Erythroblast (primary cell): ENCODE results near the gene GRIK1.

Source experiments
- DNase-seq, 2 experiments: peaks; one replicate each; lab custom pipeline; 2025; lab: John Stamatoyannopoulos, UW
- GATA1 ChIP-seq: IDR thresholded peaks from 2 replicates; pipeline ENCODE4 v1.6.1; 2011; ENCODE audit warnings: low read depth, mild to moderate bottlenecking, control low read depth, low read length, moderate library complexity
- POLR2A ChIP-seq: IDR thresholded peaks from 2 replicates; pipeline ENCODE4 v1.6.1; 2011; ENCODE audit warnings: mild to moderate bottlenecking, low read length

Gene GRIK1

DNA sequence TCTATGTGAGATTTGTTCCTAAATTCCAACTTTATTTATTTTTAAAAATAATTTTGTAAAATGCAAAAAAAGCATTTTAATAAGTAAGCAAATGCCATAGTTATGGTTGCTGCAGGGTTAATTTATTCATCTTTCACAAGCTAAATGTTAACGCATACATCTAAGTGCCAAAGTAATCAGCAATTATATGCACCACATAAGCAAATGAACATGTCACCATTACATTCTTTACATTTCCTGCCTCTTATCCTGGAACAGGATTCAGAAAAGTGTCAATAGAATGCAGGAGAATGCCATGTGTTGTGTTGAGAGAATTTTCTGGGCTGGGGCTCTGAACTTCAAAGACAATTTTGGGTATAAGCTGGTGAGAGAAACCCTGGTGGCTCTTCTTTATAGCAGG, 136.6 kb downstream of the GRIK1 start:
- no peak for DNase-seq

DNA sequence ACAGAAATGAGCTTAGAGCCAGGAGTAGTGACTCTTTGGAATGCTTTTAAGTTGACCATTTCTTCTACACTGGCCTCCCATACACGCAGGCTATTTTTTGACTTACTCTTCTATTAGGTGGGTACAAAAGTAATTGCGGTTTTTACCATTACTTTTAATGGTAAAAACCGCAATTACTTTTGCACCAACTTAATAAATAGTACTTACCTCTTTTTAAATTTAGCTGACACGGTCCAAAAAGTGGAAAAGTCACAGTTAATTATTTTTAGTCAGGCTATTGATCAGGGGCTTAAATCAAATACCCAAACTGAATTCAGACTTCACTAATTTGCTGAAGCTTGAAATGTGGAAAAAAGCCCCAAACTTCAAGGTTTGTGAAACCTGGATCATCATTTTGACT, 138.7 kb downstream of the GRIK1 start:
- no peak for TF ChIP-seq POLR2A
- no peak for TF ChIP-seq GATA1
- DNase-seq: no peak

More for the DNA sequence above, 136.6 kb downstream of the GRIK1 start:
- TF ChIP-seq POLR2A: no peak
- TF ChIP-seq GATA1: no peak

DNA sequence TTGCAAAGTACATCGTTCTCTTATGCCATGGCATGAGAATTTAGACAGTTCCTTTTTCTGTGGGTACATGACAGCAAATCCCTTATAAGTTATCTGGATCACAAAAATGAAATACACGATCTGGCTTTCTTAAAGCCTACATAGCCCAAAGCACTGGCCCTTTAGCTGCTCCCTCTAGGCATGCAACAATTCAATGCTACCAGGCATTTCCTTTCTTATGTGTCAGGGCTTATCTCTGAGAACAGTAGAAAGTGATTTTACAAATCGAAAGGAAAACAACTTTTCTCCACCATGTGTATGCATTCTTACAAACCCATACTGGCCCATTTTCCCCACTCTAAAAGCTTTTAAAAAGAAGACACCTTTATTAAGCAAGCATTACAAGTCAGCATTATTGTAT, 139.7 kb downstream of the GRIK1 start:
- no peak for DNase-seq
- TF ChIP-seq POLR2A: no peak
- no peak for TF ChIP-seq GATA1

GRCh38 chr21:29798840-29799239, 141.0 kb downstream of the GRIK1 start:
- no peak for DNase-seq
- no peak for TF ChIP-seq POLR2A
- TF ChIP-seq GATA1: no peak

- no peak for DNase-seq
- TF ChIP-seq GATA1: no peak
- TF ChIP-seq POLR2A: no peak
These were observed 142.6 kb downstream of the GRIK1 start for GRCh38 chr21:29797155-29797554.

- DNase-seq: no peak
- TF ChIP-seq GATA1 (no peak), POLR2A (no peak)
These were observed 146.1 kb downstream of the GRIK1 start for GRCh38 chr21:29793712-29794111.

GRCh38 chr21:29789393-29789792, 150.4 kb downstream of the GRIK1 start:
- DNase-seq: no peak
- TF ChIP-seq GATA1: no peak
- no peak for TF ChIP-seq POLR2A

DNA sequence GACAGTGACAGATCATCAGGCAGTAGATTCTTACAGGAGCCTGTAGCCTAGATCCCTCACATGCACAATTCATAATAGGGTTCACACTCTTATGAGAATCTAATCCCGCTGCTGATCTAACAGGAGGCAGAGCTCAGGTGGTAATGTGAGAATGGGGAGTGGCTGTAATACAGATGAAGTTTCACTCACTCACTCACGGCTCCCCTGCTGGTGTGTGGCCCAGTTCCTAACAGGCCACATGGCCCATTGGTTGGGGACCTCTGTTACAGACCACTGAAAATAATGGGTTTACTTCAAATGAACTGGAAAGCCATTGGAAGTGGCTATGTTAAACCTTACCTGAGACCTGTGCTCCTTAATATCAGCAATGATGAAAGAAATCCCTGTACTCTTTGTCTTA, 151.0 kb downstream of the GRIK1 start:
- no peak for TF ChIP-seq POLR2A
- no peak for TF ChIP-seq GATA1
- no peak for DNase-seq

GRCh38 chr21:29787361-29787909, 152.4 kb downstream of the GRIK1 start:
- TF ChIP-seq GATA1: no peak
- TF ChIP-seq POLR2A: no peak
- DNase-seq: no peak

- DNase-seq: no peak
These were observed 153.1 kb downstream of the GRIK1 start for GRCh38 chr21:29786496-29787360.

DNA sequence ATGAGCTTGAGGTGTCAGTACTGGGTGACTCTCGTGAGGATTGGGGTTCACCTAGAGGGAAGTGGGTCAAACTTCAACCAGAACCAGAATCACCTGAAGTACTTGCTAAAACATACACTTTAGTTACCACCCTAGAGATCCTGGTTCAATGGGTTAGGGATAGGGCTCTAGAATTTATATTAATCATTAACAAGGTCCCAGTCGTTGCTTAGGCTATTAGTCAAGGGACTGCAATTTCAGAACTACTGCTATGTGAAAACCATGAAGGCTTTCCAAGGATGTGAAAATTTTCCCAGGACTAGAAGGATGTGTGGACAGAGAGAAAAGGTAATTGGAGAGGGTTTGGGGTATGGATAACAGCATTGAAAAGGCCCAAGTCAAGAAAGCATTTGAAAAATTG, 162.6 kb downstream of the GRIK1 start:
- no peak for TF ChIP-seq GATA1
- no peak for TF ChIP-seq POLR2A
- no peak for DNase-seq

More at GRCh38 chr21:29786496-29787360, 153.1 kb downstream of the GRIK1 start:
- TF ChIP-seq POLR2A (no peak), GATA1 (no peak)

DNA sequence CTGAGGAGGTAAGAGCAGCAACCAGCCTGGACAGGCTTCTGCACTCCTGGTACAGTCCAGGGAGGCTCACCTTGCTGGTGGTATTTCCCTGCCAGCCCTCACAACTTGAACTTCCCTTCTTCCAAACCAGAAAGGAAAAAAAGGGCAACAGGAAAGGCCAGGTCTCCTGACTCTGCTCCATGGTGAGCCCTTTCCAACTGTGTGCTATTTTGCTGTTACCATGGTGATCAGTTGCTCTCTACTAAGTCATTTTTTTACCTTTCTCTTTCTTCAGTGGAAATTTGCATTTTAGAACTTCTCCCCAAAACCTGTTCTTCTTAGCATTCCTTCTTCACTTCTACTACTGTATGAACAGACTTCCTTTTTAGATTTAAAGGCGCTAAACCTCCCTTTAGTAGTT, 164.3 kb downstream of the GRIK1 start:
- TF ChIP-seq GATA1 (no peak), POLR2A (no peak)
- DNase-seq: no peak

DNA sequence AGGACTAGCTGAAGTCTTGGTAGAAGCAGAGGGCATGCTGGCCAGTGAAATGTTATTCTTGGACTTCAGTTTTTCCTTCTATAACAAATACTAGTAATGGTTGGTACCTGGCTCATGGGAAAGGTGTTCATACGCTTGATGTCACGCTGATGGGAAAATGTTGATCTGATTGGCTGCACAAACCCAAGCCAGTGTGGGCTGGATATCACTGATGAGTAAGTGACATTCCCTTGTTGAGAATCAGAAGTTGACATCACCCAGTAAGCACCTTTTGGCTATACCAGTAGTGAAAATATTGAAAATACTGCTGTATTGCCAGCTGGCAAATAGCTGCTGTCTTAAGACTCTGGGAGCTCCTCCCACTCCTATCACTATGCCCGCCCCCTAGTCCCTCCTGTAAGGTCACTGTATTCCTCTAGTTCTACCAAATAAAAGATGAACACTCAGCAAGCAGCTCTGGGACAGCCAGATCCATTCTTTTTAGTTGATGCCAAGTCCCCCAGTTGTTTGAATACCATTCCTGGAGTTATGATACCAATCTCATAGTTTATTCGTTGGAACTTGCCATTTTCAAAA, 168.2 kb downstream of the GRIK1 start:
- no peak for DNase-seq
- no peak for TF ChIP-seq GATA1

DNA sequence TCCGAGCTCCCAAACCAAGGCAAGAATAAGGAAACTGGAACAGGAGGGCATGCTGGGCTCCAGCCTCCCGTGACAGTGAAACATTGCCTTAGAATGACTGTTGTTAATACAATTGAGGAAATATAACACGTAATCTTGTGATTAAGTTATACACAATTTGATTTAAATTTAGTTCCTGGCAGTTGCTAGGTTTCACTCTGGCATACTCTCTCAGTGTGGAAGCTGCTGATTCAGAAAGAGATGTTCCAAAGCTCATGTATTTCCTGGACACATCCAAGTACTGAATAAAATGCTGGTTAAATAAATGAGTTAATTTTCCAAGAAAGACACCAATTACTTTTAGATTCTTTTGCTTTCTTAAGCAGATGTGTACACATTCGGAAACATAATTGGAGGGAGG, 176.1 kb downstream of the GRIK1 start:
- DNase-seq: no peak
- TF ChIP-seq GATA1: no peak
- no peak for TF ChIP-seq POLR2A

GRCh38 chr21:29762570-29763082, 177.2 kb downstream of the GRIK1 start:
- no peak for DNase-seq

More at GRCh38 chr21:29762570-29763082, 177.2 kb downstream of the GRIK1 start:
- TF ChIP-seq POLR2A (no peak), GATA1 (no peak)
